ENCODE data around the gene TEKT2.

DNA sequence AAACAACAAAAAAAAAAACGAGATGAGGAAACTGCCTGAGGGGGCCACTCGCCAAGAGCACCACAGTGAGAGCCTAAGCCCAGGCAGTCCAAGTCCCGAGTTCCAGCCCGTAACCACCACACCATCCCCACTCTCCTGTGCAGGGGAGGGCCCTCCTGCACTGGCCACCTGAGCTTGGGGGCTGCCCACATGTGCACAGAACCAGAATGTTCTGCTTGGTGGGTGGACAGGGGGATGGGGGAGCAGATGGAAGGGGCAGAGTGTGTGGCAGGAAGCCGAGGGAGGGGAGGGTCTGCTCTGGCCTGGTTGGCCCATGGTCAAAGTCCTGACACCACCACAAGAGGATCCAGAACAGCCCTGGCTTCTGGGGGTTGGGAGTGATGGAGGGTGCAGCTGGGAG is 22.4 kb downstream of the TEKT2 start:
- TF ChIP-seq EZH2phosphoT487 (IDR thresholded peaks at IDR 0.05; ENCODE audit: borderline replicate concordance, low read length): no peak
- TF ChIP-seq, protein P1, sequence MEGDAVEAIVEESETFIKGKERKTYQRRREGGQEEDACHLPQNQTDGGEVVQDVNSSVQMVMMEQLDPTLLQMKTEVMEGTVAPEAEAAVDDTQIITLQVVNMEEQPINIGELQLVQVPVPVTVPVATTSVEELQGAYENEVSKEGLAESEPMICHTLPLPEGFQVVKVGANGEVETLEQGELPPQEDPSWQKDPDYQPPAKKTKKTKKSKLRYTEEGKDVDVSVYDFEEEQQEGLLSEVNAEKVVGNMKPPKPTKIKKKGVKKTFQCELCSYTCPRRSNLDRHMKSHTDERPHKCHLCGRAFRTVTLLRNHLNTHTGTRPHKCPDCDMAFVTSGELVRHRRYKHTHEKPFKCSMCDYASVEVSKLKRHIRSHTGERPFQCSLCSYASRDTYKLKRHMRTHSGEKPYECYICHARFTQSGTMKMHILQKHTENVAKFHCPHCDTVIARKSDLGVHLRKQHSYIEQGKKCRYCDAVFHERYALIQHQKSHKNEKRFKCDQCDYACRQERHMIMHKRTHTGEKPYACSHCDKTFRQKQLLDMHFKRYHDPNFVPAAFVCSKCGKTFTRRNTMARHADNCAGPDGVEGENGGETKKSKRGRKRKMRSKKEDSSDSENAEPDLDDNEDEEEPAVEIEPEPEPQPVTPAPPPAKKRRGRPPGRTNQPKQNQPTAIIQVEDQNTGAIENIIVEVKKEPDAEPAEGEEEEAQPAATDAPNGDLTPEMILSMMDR (IDR thresholded peaks at IDR 0.05; ENCODE audit: low read depth, low read length, poor library complexity, severe bottlenecking): no peak
